Measurements from ENCODE around the gene TAS2R1.

Gene TAS2R1

GRCh38 chr5:9615331-9615730, 14.8 kb downstream of the TAS2R1 start:
- Histone ChIP-seq H3K27me3 (ENCODE audit: insufficient read depth, low read depth, severe bottlenecking) (no peaks in the 10 kb centered on the region), H3K27ac (peak overlapping the region; percentile 70), H3K9me3 (ENCODE audit: severe bottlenecking) (peaks cover 16% of the 10 kb centered on the region), H3K36me3 (no peaks in the 10 kb centered on the region), H3K4me3 (ENCODE audit: low read depth, low read length) (no peak overlapping the region)
- peak; percentile 82 for DNase-seq
- no peak for TF ChIP-seq CTCF (IDR thresholded peaks at IDR 0.05; ENCODE audit: low read depth, low read length)

GRCh38 chr5:9613360-9613759, 16.8 kb downstream of the TAS2R1 start:
- Histone ChIP-seq H3K4me3 (ENCODE audit: low read depth, low read length) (no peak overlapping the region), H3K27me3 (ENCODE audit: insufficient read depth, low read depth, severe bottlenecking) (no peaks in the 10 kb centered on the region), H3K27ac (no peak overlapping the region), H3K36me3 (no peaks in the 10 kb centered on the region), H3K9me3 (ENCODE audit: severe bottlenecking) (peaks cover 16% of the 10 kb centered on the region)
- no peak for DNase-seq
- TF ChIP-seq CTCF (IDR thresholded peaks at IDR 0.05; ENCODE audit: low read depth, low read length), result no peak

- no peak overlapping the region for H3K4me3 ChIP-seq (ENCODE audit: low read depth, low read length)
- TF ChIP-seq CTCF (IDR thresholded peaks at IDR 0.05; ENCODE audit: low read depth, low read length), result no peak
- H3K36me3 ChIP-seq, result no peaks in the 10 kb centered on the region
Observed at GRCh38 chr5:9610969-9611368, 19.2 kb downstream of the TAS2R1 start.

DNA sequence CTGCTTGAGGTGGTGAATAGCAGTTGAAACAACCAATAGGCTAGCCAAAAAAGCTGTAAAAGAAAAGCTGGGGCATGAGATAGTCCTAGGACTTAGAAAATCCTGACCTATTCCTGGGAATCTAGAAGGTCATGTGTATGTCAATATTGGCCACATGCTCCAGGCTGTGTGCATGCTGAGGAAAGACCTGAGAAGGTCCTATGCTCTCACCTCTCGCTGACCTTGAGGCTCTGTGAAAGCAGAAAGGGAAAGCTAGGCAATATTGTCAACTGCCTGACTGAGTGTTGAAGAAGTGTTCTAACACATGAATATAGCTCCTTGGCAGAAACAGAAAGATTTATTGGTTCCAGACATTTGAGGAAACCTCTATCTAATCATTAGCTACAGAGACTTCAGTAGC, 19.8 kb downstream of the TAS2R1 start:
- H3K36me3 ChIP-seq, result no peaks in the 10 kb centered on the region
- H3K27ac ChIP-seq, result no peak overlapping the region
- no peaks in the 10 kb centered on the region for H3K27me3 ChIP-seq (ENCODE audit: insufficient read depth, low read depth, severe bottlenecking)
- TF ChIP-seq CTCF (IDR thresholded peaks at IDR 0.05; ENCODE audit: low read depth, low read length), result no peak
- peaks cover 16% of the 10 kb centered on the region for H3K9me3 ChIP-seq (ENCODE audit: severe bottlenecking)
- no peak overlapping the region for H3K4me3 ChIP-seq (ENCODE audit: low read depth, low read length)
- no peak for DNase-seq

More at GRCh38 chr5:9610969-9611368, 19.2 kb downstream of the TAS2R1 start:
- DNase-seq, result no peak
- no peak overlapping the region for H3K27ac ChIP-seq
- peaks cover 16% of the 10 kb centered on the region for H3K9me3 ChIP-seq (ENCODE audit: severe bottlenecking)
- no peaks in the 10 kb centered on the region for H3K27me3 ChIP-seq (ENCODE audit: insufficient read depth, low read depth, severe bottlenecking)

DNA sequence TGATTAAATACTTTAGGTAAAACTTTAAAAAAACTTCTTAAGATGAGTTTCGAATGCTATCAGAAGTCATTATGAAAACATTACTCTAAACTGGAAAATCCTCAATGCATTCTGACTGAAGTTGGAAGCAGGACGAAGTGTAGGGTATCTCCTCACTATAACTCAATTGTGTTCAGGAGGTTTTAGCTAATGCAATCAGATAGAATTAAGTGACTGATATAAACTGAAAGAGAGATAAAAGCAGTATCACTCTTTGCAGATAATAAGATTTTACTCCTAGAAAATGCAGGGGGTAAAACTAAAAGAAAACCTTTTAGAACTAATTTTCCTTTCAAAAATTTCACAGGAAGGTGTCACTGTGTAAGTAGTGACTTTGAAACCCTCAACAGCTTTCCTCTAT, 22.1 kb downstream of the TAS2R1 start:
- H3K27ac ChIP-seq, result no peak overlapping the region
- H3K9me3 ChIP-seq (ENCODE audit: severe bottlenecking), result peaks cover 16% of the 10 kb centered on the region
- no peak overlapping the region for H3K4me3 ChIP-seq (ENCODE audit: low read depth, low read length)
- no peak for DNase-seq
- H3K36me3 ChIP-seq, result no peaks in the 10 kb centered on the region
- no peak for TF ChIP-seq CTCF (IDR thresholded peaks at IDR 0.05; ENCODE audit: low read depth, low read length)
- no peaks in the 10 kb centered on the region for H3K27me3 ChIP-seq (ENCODE audit: insufficient read depth, low read depth, severe bottlenecking)

- no peak for TF ChIP-seq CTCF (IDR thresholded peaks at IDR 0.05; ENCODE audit: low read depth, low read length)
- no peaks in the 10 kb centered on the region for H3K9me3 ChIP-seq (ENCODE audit: severe bottlenecking)
- H3K36me3 ChIP-seq, result no peaks in the 10 kb centered on the region
- DNase-seq, result no peak
- H3K27me3 ChIP-seq (ENCODE audit: insufficient read depth, low read depth, severe bottlenecking), result no peaks in the 10 kb centered on the region
- H3K4me3 ChIP-seq (ENCODE audit: low read depth, low read length), result no peak overlapping the region
- no peak overlapping the region for H3K27ac ChIP-seq
Observed at GRCh38 chr5:9605041-9605838, 24.9 kb downstream of the TAS2R1 start.

Measured in WERI-Rb-1 (cell line).